Occipital lobe (tissue), 3 donors: ENCODE measurements around the gene SLC25A14. TPM values are rescaled to one million over a fixed set of nuclear protein-coding genes. Genes with fewer than 3 reads are reported as not detected.
A peak's percentile ranks its signal among the peaks of the same experiment; 100 is the strongest.

ENCODE experiments used
- DNase-seq: peaks from one replicate; lab custom pipeline; 2025; lab: John Stamatoyannopoulos, UW
- small RNA-seq: library from RNA; depleted of rRNA; stranded (forward); fragments of <200 nt; gene quantifications from one replicate; pipeline ENCODE3, GENCODE V24; 2014
- total RNA-seq: library from RNA; depleted of rRNA; stranded (reverse); fragments of >200 nt; gene quantifications from one replicate; pipeline ENCODE4 v1.2.3, GENCODE V29; 2014

Gene SLC25A14
- total RNA-seq, 1 donor from 2014 or later: 20.0 TPM

- DNase-seq: no peak
Observed at GRCh38 chrX:130378024-130378669, 38.4 kb downstream of the SLC25A14 start.

- DNase-seq: no peak
Observed at GRCh38 chrX:130385520-130385919, 45.8 kb downstream of the SLC25A14 start, which contains the start of gene GPR119. GPR119 (minus strand) TSS chrX:130385674; CDS start chrX:130385447, 227 bp downstream.

- DNase-seq: no peak
Observed at GRCh38 chrX:130386408-130386808, 46.7 kb downstream of the SLC25A14 start.

GRCh38 chrX:130393451-130394074 is 53.8 kb downstream of the SLC25A14 start:
- peak; percentile 29 for DNase-seq

GRCh38 chrX:130395341-130395740 is 55.6 kb downstream of the SLC25A14 start:
- no peak for DNase-seq

- peak; percentile 31 for DNase-seq
Observed at GRCh38 chrX:130401415-130402207, 61.9 kb downstream of the SLC25A14 start, which contains the start of gene RBMX2. RBMX2 (plus strand) TSS chrX:130401987; CDS start chrX:130402033, 46 bp downstream.

GRCh38 chrX:130402208-130402684 is 62.5 kb downstream of the SLC25A14 start:
- DNase-seq: no peak

GRCh38 chrX:130413415-130413814 is 73.7 kb downstream of the SLC25A14 start:
- no peak for DNase-seq

- DNase-seq: no peak
Observed at GRCh38 chrX:130414800-130415199, 75.1 kb downstream of the SLC25A14 start.

- no peak for DNase-seq
Observed at GRCh38 chrX:130415201-130415600, 75.5 kb downstream of the SLC25A14 start.

GRCh38 chrX:130416785-130417184 is 77.1 kb downstream of the SLC25A14 start:
- no peak for DNase-seq

GRCh38 chrX:130418066-130418465 is 78.3 kb downstream of the SLC25A14 start:
- no peak for DNase-seq

GRCh38 chrX:130418740-130419139 is 79.0 kb downstream of the SLC25A14 start:
- DNase-seq: no peak

- DNase-seq: no peak
Observed at GRCh38 chrX:130419263-130419662, 79.5 kb downstream of the SLC25A14 start.

Small RNA genes lying within 50 kb of the gene (small RNA-seq; reads per million reads assigned to genes)
- gene AL035423.1: not detected
- not detected for gene RNU6-1130P

Other genes with a start within 250 kb of the SLC25A14 start
- gene ELF4, start 229.4 kb upstream of the SLC25A14 start, total RNA-seq: 0.31 TPM
- gene AIFM1, start 174.1 kb upstream of the SLC25A14 start, total RNA-seq: 8.6 TPM
- gene RAB33A, start 168.0 kb upstream of the SLC25A14 start, total RNA-seq: 36.5 TPM
- 13.9 TPM for gene ZNF280C, start 71.0 kb upstream of the SLC25A14 start, total RNA-seq
- gene GPR119, start 45.8 kb downstream of the SLC25A14 start, total RNA-seq: not detected
- gene RBMX2, start 62.1 kb downstream of the SLC25A14 start, total RNA-seq: 28.2 TPM